HS-27A (cell line): ENCODE measurements around the gene IRAK2.

ENCODE experiments used
- DNase-seq: peaks from one replicate; pipeline ENCODE4 v3.0.0-alpha.2; 2012; ENCODE audit warnings: low read depth, missing footprints

IRAK2 gene

DNA sequence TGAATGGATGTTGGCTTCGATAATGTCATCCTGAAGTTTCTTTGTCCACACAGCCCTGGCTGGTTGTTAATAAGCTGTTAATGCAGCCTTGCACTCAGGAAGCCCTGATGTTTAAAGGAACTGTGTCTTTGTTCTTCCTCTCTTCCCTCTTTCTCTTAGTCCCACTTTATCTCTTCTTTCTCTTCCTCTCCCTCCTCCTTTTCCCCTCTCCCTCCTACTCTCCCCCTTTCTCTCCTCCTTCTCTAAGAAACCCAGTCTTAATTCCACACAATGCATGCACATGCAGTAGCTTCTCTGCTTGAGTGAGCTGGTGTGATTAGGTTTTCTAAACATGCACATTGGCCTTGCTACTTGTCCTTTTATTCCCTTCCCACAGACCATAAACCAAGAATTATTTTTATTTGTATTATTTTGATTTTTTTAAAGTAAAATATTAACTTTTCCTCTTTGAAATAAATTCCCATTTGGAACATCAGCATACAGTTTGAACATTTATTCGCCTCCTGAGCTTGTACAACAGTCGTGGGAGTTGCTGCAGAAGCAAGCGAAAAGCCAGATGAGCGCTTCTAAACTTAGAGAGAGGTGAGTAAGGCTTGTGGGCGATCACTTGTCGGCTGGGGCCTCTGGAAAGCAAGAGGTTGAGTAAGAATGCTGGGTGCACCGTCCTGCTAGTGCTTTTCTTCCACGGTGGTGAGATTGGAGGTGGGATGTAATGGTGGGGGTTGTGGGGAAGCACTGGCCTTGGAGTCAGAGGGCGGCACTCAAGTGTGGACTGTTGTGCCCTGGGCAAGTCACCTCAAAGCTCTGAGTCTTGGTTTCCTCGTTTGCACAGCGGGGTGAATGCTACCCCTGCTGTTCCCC is 120.8 kb downstream of the IRAK2 start:
- DNase-seq = no peak

DNA sequence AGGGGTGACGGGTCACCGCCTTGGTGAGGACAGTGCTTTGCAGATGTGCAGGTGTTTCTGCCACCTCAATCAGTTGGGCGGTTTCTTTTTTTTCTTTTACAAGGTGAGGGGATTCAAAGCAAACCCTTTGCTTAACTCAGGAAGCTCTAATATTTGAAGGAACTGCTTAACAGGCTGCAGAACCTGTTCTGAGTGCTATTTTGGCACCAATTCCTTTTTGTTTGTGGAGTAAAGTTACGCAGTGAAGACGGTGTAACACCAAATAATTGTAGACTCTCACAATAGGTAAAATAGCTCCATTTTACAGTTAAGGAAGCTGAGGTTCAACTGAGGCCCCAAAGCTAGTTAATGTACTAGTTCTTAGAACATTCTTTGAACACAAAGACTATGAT is 121.4 kb downstream of the IRAK2 start:
- no peak for DNase-seq

DNA sequence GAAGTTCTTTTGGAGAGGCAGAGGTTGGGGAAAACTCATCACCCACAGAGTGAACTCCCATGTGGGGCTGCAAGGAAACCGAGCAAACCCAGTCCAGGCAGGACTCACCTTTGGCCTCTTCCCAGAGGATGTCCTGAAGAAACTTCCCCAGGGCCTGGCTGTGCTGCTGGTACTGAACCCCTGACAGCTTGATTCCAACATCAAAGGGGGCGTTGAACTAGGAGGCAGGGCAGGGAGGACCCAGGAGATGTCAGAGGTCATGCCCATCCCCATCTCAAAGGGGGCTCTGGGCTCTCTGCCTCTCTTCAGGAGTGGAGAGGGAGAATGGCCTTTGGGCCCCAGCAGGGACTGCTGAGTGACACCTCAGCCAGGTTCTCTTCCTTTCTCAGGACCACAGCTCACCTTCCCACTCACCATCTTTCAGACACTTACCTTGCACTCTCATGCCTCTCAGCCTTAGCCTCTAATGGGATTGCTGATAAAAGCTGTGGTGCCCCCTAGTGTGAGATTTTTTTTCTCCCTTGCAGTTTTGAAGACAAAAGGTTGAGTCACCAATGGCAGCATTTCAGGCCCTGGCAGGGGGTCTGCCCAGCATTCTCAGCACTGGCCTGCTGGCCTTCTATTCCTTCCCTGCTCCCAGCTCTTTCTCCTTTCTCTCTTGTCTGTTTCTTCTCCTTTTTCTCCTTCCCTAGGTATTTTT is 122.0 kb downstream of the IRAK2 start:
- peak; percentile 24 for DNase-seq

DNA sequence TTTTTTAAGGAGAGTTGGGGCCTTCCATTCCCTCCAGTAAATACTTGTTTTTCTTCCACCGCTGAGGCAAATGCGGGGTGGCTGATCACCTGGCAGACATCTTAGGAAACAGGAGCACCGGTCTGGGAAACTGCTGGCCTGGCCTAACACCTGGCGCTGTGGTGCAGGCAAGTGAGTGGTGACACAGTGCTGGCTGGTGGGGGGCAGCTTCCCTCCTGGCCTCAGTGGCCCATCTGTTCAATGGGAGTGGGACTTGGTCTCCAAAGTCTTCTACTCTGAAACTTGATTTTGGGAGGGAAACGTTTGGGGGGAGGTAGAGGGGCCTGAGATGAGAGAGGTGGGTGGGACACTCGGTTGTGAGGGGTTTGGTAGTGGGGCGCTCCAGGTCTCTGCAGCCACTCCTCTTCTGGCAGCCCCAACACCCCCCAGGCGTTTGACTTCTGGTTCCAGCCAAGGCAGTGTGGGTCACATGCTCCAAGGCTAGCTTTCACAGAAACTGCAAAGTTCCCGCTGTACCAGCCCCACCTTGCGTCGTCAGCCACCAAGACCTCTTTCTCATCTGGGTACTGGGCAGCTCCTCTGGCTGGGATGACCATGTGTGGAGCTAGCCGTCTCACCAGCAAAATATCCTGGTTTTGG is 123.3 kb downstream of the IRAK2 start:
- DNase-seq = no peak

DNA sequence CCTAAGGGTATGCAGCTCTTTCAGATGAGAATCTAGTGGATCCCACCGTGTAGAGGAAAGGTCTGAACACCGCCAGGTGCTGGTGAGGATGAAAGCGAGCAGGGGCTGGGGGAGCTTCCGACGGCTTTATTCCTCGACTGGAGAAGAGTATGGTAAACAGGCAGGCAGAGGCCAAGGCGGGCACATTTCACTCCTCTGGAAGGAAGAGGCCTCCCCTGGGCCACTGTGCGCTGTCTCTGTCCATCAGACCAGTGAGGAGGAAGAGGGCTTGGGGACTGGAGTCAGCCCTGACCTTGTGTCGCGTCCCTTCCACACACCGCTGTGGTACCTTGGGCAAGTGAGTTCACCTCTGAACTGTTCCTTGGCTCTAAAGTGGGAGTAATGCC is 123.8 kb downstream of the IRAK2 start:
- DNase-seq = no peak

DNA sequence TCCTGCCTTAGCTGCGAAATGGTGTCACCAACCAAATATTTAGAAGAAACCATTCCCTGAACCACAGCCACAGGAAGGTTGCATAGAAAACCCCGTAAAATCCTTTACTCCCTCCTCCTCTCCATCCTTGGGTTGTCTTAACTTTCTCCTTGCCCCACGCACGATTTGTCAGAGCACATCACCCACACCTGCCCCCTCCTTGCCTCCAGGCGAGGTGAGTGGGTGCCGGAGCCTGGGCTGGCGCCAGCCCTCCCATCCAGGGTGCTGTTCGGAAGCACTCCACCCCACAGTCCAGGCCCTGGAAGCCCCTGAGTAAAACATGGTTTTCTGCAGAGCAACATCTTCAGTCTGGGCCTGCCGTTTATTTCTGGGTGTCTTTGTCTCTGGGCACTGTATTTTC is 124.4 kb downstream of the IRAK2 start:
- no peak for DNase-seq

DNA sequence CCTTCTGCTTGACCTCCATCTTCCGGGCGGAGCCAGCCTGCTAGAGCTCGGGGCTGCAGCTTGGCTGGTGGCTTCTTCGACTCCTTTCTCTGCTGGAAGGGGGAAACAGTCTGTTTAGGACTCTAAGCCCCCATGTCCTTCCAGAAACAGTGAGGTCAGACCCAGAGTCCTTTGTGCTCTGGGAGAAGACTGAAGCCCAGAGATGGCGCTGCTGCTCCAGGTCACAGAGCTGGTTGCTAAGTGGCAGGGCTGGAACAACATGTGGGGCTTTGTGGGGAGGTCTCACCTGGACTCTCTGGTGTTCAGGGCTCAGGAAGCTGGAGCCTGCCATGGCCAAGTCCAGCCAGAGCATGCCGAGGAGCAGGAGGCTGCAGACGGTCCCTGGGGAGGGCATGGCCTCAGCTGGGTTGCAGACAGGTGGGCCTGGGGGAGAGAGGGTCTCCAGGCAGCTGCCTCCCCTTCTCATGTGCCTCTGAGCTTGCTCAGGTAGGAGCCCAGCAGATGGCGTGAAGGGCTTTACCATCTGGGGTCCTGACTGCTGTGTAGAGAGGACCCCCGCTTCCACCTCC is 125.2 kb downstream of the IRAK2 start:
- DNase-seq = no peak

DNA sequence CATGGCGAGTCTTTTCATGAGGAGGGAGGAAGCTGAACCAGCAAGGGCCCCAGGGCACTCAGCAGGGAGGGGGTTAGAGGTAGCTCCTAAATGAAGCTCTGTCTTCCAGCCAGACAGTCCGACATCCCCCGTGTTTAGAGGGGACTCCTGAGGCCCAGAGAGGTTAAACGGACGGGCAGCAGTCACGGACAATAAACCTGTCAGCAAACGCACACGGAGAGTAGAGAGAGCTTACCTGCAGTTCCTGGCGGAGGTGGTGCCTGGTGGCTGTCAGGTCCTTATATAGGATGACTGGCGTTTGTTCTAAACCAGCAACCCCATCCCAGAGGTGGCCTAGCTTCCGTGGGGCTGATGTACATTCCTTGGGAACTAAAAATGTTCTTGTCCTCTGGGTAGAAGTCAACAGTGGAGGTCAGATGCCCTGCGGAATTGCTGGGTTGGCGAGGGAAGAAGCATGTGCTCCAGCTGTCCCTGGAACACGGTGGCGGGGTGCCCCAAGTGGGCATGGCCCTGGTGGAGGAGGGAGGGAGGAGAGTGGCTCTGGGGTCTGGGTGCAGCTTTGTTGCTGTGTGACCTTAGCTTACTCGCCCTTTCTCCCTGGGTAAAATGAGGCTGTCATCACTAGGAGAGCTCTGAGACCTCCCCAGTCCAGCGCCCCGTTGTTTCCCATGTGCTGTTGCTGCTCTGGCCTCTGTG is 125.9 kb downstream of the IRAK2 start:
- DNase-seq = no peak

DNA sequence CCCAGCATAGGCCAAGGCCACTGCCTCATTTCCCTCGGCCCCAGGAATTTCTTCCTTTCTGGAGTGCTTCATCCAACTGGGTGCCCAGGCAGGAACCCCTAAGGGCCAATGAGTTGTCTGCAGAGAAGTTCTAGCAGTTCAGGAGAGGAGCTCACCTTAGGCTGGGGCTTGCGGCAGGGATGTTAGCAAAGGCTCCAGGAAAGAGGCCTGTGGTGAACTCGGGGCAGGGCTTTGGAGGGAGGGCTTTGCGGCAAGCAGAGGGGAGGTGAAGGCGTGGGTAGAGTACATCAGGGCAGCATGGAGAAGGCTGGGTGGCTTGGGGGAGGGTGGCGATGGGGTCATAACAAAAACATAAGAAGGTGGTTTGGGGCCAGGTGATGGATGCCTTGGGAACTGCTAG is 126.9 kb downstream of the IRAK2 start:
- no peak for DNase-seq

DNA sequence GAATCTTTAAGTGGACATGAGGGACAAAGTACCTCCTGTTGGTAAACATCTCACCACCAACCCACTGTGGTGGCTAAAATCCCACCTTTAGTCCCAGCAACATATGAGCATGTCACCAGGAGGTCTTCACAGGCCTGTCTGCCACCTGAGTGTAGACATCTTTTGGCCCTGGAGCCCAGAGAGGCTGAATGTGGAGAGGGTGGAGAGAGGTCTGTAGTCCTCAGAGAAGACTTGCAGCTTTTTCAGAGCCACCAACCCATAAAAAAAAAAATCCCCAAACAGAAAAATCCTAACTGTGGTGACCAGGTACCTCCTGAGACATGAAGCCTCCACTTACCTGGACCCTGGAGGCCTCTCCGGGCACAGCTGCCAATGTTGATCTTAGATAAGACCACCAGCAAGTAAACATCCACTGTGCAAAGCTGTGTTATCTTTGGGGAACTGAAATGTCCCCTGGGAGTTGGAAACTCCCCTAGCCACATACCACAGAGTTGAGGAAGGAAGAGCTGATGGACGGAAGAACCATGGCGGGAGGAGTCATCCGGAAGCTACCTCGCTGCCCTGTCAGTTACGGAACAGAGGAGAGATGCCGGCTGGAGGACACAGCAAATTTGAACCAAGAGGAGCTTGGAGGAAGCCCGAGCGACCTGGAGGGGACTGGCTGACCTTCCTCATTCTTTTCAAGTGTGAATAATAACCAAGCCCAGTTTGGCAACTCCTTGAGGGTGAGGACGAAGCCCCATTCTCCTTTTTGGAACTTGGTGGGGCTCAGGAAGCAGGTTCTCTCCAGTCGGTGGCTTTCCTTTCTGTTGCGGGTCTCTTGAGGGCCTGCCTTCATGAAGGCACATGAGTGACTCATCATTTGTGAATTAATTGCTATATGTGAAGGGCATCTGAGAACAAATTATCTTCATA is 128.0 kb downstream of the IRAK2 start, which contains the start of gene GHRL:
Gene GHRL (minus strand): TSS at position 443 of the 915 bp plus-strand sequence. CDS start 2,767 bp downstream, outside the sequence.
- no peak for DNase-seq
